DOHH2 (cell line): Measurements from ENCODE around the gene VASP.

ENCODE experiments used
- H3F3A ChIP-seq: fragments of 200-600 bp; sonication (generic), shearing (Covaris generic); 2 replicates; pipeline ENCODE4 v1.6.0; 2016; ENCODE audit warnings: antibody characterized with exemption, mild to moderate bottlenecking; ENCODE audit not compliant: control insufficient read depth, insufficient read depth
- H3K27ac ChIP-seq: fragments of 200-600 bp; sonication (generic); 2 replicates; pipeline ENCODE4 v1.5.1; 2014; ENCODE audit warnings: low read depth, mild to moderate bottlenecking, low read length, moderate library complexity
- H3K27me3 ChIP-seq: fragments of 200-600 bp; sonication (generic); 2 replicates; pipeline ENCODE4 v1.6.1; 2014; ENCODE audit warnings: mild to moderate bottlenecking, low read length, mixed read lengths; ENCODE audit not compliant: control insufficient read depth
- H3K36me3 ChIP-seq: fragments of 200-600 bp; sonication (generic); 2 replicates; pipeline ENCODE4 v1.6.1; 2014; ENCODE audit warnings: mild to moderate bottlenecking, low read length, moderate library complexity, mixed read lengths; ENCODE audit not compliant: control insufficient read depth
- H3K4me1 ChIP-seq: fragments of 200-600 bp; sonication (generic); 2 replicates; pipeline ENCODE4 v1.6.1; 2014; ENCODE audit warnings: mild to moderate bottlenecking, low read length, mixed read lengths; ENCODE audit not compliant: control insufficient read depth
- H3K4me2 ChIP-seq: fragments of 200-600 bp; sonication (generic); 2 replicates; pipeline ENCODE4 v1.6.0; 2014; ENCODE audit warnings: mild to moderate bottlenecking, low read length, moderate library complexity
- H3K4me3 ChIP-seq: fragments of 200-600 bp; sonication (generic); 2 replicates; pipeline ENCODE4 v1.5.1; 2014; ENCODE audit warnings: mild to moderate bottlenecking, low read length, mixed read lengths
- H3K79me2 ChIP-seq: fragments of 200-600 bp; sonication (generic); 2 replicates; pipeline ENCODE4 v1.6.1; 2014; ENCODE audit warnings: mild to moderate bottlenecking, low read length, mixed read lengths; ENCODE audit not compliant: control insufficient read depth
- H3K9me2 ChIP-seq: fragments of 200-600 bp; sonication (generic); replicated peaks from 2 replicates; pipeline ENCODE4 v1.6.1; 2014; ENCODE audit warnings: mild to moderate bottlenecking, low read length, mixed read lengths; ENCODE audit not compliant: control insufficient read depth
- H3K9me3 ChIP-seq: fragments of 200-600 bp; sonication (generic); 2 replicates; pipeline ENCODE4 v1.6.1; 2014; ENCODE audit warnings: antibody characterized with exemption, low read length, mixed read lengths; ENCODE audit not compliant: control insufficient read depth, insufficient read depth
- H4K20me1 ChIP-seq: fragments of 200-600 bp; sonication (generic); 2 replicates; pipeline ENCODE4 v1.6.0; 2014; ENCODE audit warnings: low read depth, mild to moderate bottlenecking, antibody characterized with exemption, low read length, moderate library complexity; ENCODE audit not compliant: control insufficient read depth, insufficient read depth
- EZH2phosphoT487 ChIP-seq: fragments of 200-600 bp; sonication (generic); IDR thresholded peaks from 2 replicates; pipeline ENCODE4 v1.6.1; 2017; ENCODE audit warnings: borderline replicate concordance, mild to moderate bottlenecking, antibody characterized with exemption, low read length, moderate library complexity, mixed read lengths
- TF ChIP-seq, protein P1 (sequence below): fragments of 200-600 bp; sonication (generic); IDR thresholded peaks from one replicate; pipeline ENCODE4 v1.5.1; 2014; ENCODE audit warnings: antibody characterized with exemption, mild to moderate bottlenecking, low read depth, low read length; ENCODE audit not compliant: poor library complexity, severe bottlenecking

The VASP gene

DNA sequence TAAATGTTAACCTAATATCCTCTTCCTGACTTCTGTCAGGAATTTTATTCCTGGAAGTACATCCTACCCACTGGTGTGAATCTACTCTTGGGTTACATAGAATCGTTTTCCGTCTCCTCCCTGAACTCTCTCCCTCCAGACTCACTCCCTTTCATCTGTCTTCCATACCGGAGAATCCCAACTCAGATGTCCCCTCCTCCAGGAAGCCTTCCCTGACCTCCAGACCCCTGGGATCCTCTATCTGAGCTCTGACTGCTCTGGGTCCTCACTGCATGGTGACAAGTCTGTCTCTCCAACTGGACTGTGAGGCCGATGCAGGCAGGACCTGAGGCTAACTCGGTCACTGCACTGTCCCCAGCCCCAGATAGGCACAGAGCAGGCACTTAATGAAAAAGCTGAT lies 52.8 kb downstream of the VASP start:
- no peaks in the 10 kb centered on the region for H3K27me3 ChIP-seq
- no peak overlapping the region for H3K27ac ChIP-seq
- H3K79me2 ChIP-seq: peaks cover 21% of the 10 kb centered on the region
- H3F3A ChIP-seq: 0 out of 2 replicates have a peak, but pooled peaks cover 4% of the 10 kb centered on the region
- H3K36me3 ChIP-seq: no peaks in the 10 kb centered on the region
- H3K4me1 ChIP-seq: peaks cover 41% of the 10 kb centered on the region
- H4K20me1 ChIP-seq: no peaks in the 10 kb centered on the region
- no peaks in the 10 kb centered on the region for H3K9me2 ChIP-seq
- TF ChIP-seq, protein P1, sequence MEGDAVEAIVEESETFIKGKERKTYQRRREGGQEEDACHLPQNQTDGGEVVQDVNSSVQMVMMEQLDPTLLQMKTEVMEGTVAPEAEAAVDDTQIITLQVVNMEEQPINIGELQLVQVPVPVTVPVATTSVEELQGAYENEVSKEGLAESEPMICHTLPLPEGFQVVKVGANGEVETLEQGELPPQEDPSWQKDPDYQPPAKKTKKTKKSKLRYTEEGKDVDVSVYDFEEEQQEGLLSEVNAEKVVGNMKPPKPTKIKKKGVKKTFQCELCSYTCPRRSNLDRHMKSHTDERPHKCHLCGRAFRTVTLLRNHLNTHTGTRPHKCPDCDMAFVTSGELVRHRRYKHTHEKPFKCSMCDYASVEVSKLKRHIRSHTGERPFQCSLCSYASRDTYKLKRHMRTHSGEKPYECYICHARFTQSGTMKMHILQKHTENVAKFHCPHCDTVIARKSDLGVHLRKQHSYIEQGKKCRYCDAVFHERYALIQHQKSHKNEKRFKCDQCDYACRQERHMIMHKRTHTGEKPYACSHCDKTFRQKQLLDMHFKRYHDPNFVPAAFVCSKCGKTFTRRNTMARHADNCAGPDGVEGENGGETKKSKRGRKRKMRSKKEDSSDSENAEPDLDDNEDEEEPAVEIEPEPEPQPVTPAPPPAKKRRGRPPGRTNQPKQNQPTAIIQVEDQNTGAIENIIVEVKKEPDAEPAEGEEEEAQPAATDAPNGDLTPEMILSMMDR: no peak
- TF ChIP-seq EZH2phosphoT487: no peak
- no peak overlapping the region for H3K4me2 ChIP-seq
- H3K4me3 ChIP-seq: no peak overlapping the region
- H3K9me3 ChIP-seq: no peaks in the 10 kb centered on the region

DNA sequence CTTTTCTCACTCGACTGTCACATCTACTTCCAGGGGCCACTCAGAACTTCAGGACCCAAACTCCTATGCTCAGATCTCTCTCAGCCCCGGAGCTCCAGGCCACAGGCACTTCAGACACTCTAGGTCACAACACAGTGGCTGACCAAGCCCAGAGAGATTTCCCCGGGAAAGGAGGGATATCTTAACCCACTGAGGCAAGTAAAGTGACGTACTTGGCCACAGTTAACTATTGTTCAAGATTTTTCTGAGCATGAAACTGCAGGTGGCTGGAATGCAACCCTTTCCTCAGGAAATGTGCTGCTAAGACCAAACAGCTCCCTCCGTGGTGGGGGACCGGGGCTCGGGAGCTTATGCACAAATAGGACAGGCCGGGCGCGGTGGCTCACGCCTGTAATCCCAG lies 53.4 kb downstream of the VASP start:
- Histone ChIP-seq H3K9me2 (no peaks in the 10 kb centered on the region), H3K27me3 (no peaks in the 10 kb centered on the region), H3K4me2 (no peak overlapping the region), H3K27ac (no peak overlapping the region), H3K79me2 (peaks cover 21% of the 10 kb centered on the region), H3K4me3 (no peak overlapping the region), H3F3A (0 out of 2 replicates have a peak, but pooled peaks cover 4% of the 10 kb centered on the region), H3K36me3 (no peaks in the 10 kb centered on the region), H4K20me1 (no peaks in the 10 kb centered on the region), H3K9me3 (no peaks in the 10 kb centered on the region), H3K4me1 (peaks cover 41% of the 10 kb centered on the region)
- TF ChIP-seq EZH2phosphoT487: no peak
- TF ChIP-seq, protein P1: no peak

DNA sequence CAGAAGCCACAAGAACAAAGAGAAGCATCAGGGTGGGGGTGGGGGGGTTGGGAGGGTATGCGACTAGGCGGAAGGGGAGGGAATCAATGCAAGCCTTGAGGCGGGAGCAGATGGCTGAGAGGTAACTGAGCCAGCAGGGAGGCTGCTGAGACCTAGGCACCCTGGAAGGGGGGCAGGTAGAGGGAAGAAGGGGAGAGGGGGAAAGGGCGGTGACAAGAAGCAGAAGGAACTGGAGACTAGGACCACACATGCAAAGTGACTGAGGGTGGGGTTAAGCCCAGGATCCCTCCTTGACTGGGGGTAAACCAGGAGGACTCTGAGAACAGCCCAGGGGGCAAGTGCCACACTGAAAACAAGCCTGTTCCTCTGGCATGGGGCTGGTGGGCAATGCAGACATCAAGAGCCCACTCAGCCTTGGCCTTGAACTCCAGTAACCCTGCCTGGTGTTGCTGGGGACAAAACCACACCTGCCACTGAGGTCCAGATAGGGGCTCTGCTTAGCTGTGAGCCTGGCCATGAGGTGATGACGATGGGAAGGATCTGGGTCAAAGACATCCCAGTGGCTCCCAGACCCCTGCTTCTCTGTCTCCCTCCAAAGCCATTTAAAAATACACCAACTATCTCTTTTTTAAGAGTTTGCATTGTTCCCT lies 57.0 kb downstream of the VASP start:
- Histone ChIP-seq H3K36me3 (no peaks in the 10 kb centered on the region), H3K4me1 (peaks cover 28% of the 10 kb centered on the region), H4K20me1 (no peaks in the 10 kb centered on the region), H3K79me2 (peaks cover 12% of the 10 kb centered on the region), H3K4me2 (peak overlapping the region; percentile 43), H3F3A (peaks cover under 1% of the 10 kb centered on the region; the same call in 1 of the 2 replicates), H3K9me3 (no peaks in the 10 kb centered on the region), H3K4me3 (peak overlapping the region; percentile 15; the same call in 1 of the 2 replicates), H3K9me2 (no peaks in the 10 kb centered on the region), H3K27me3 (no peaks in the 10 kb centered on the region), H3K27ac (peak overlapping the region; percentile 50; the same call in 1 of the 2 replicates)
- TF ChIP-seq, protein P1: no peak
- no peak for TF ChIP-seq EZH2phosphoT487
